HuH-7 (cell line): ENCODE data around the gene RBPJ.
A peak's percentile ranks its signal among the peaks of the same experiment; 100 is the strongest.
"Not testable (repeated sequence)": the region's sequence is repeated elsewhere in the genome, so short reads cannot be mapped to it uniquely, and the experiment has no call there.

Experiments used
- DNase-seq: peaks from one replicate; pipeline ENCODE4 v3.0.0; 2011; ENCODE audit warnings: low spot score

The RBPJ gene

GRCh38 chr4:26375551-26375950, 54.7 kb downstream of the RBPJ start:
- DNase-seq, result no peak

- DNase-seq, result no peak
These were observed 56.8 kb downstream of the RBPJ start for GRCh38 chr4:26377328-26378311.

- DNase-seq, result no peak
These were observed 59.0 kb downstream of the RBPJ start for GRCh38 chr4:26379837-26380236.

- DNase-seq, result no peak
These were observed 59.9 kb downstream of the RBPJ start for GRCh38 chr4:26380740-26381139.

GRCh38 chr4:26384380-26385057, 63.7 kb downstream of the RBPJ start:
- DNase-seq, result no peak

- DNase-seq, result no peak
These were observed 64.9 kb downstream of the RBPJ start for GRCh38 chr4:26385690-26386089.

GRCh38 chr4:26386386-26386785, 65.6 kb downstream of the RBPJ start:
- no peak for DNase-seq

GRCh38 chr4:26388671-26389070, 67.9 kb downstream of the RBPJ start:
- DNase-seq, result no peak

GRCh38 chr4:26397086-26397485, 76.3 kb downstream of the RBPJ start:
- DNase-seq, result no peak

- no peak for DNase-seq
These were observed 79.3 kb downstream of the RBPJ start for GRCh38 chr4:26400132-26400531.

GRCh38 chr4:26402017-26402416, 81.2 kb downstream of the RBPJ start:
- not testable (repeated sequence) for DNase-seq

GRCh38 chr4:26402458-26402857, 81.6 kb downstream of the RBPJ start:
- DNase-seq, result no peak

- peak; percentile 26 for DNase-seq
These were observed 84.0 kb downstream of the RBPJ start for GRCh38 chr4:26404743-26405206.

- DNase-seq, result no peak
These were observed 85.6 kb downstream of the RBPJ start for GRCh38 chr4:26406346-26406975.

GRCh38 chr4:26407476-26407875, 86.7 kb downstream of the RBPJ start:
- DNase-seq, result no peak

GRCh38 chr4:26410385-26411293, 89.8 kb downstream of the RBPJ start:
- DNase-seq, result peak; percentile 47

GRCh38 chr4:26412381-26413372, 91.9 kb downstream of the RBPJ start:
- no peak for DNase-seq

GRCh38 chr4:26413582-26413981, 92.8 kb downstream of the RBPJ start:
- DNase-seq, result no peak

GRCh38 chr4:26418107-26418506, 97.3 kb downstream of the RBPJ start:
- no peak for DNase-seq

- no peak for DNase-seq
These were observed 98.0 kb downstream of the RBPJ start for GRCh38 chr4:26418850-26419249.
